ENCODE measurements around the gene MED13L. TPM values are rescaled to one million over a fixed set of nuclear protein-coding genes. Genes with fewer than 3 reads are reported as not detected.

The MED13L gene
- total RNA-seq, 1 donor from 2014 or later, result 97.7 TPM

- peaks cover 9% of the 10 kb centered on the region for H3K9me3 Mint-ChIP-seq
- DNase-seq (ENCODE audit: extremely low spot score, unreplicated experiment), result no peak
These were observed 175.5 kb downstream of the MED13L start for GRCh38 chr12:116101991-116102390.

GRCh38 chr12:116099652-116100432, 177.7 kb downstream of the MED13L start:
- Mint-ChIP-seq H3K9me3 (no peaks in the 10 kb centered on the region), H3K27me3 (no peaks in the 10 kb centered on the region), H3K4me1 (ENCODE audit: unreplicated experiment) (peaks cover 17% of the 10 kb centered on the region), H3K4me3 (no peak overlapping the region), H3K36me3 (peaks cover 8% of the 10 kb centered on the region), H3K27ac (no peak overlapping the region)
- no peak for DNase-seq (ENCODE audit: extremely low spot score, unreplicated experiment)
- no peak for TF ChIP-seq CTCF (conservative IDR thresholded peaks at IDR 0.05)

More at GRCh38 chr12:116101991-116102390, 175.5 kb downstream of the MED13L start:
- Mint-ChIP-seq H3K4me3 (no peak overlapping the region), H3K27ac (no peak overlapping the region), H3K36me3 (peaks cover 17% of the 10 kb centered on the region), H3K4me1 (ENCODE audit: unreplicated experiment) (peaks cover 24% of the 10 kb centered on the region), H3K27me3 (no peaks in the 10 kb centered on the region)
- no peak for TF ChIP-seq CTCF (conservative IDR thresholded peaks at IDR 0.05)

- no peaks in the 10 kb centered on the region for H3K36me3 Mint-ChIP-seq
- no peak overlapping the region for H3K27ac Mint-ChIP-seq
- DNase-seq (ENCODE audit: extremely low spot score, unreplicated experiment), result no peak
- peaks cover 22% of the 10 kb centered on the region for H3K4me1 Mint-ChIP-seq (ENCODE audit: unreplicated experiment)
- H3K9me3 Mint-ChIP-seq, result no peaks in the 10 kb centered on the region
- no peak overlapping the region for H3K4me3 Mint-ChIP-seq
- no peaks in the 10 kb centered on the region for H3K27me3 Mint-ChIP-seq
- TF ChIP-seq CTCF (conservative IDR thresholded peaks at IDR 0.05), result no peak
These were observed 180.6 kb downstream of the MED13L start for GRCh38 chr12:116096874-116097273.

GRCh38 chr12:116094475-116094874, 183.0 kb downstream of the MED13L start:
- Mint-ChIP-seq H3K9me3 (no peaks in the 10 kb centered on the region), H3K4me1 (ENCODE audit: unreplicated experiment) (peaks cover 23% of the 10 kb centered on the region), H3K4me3 (no peak overlapping the region), H3K27me3 (no peaks in the 10 kb centered on the region), H3K27ac (no peak overlapping the region), H3K36me3 (peaks cover 13% of the 10 kb centered on the region)
- DNase-seq (ENCODE audit: extremely low spot score, unreplicated experiment), result no peak
- no peak for TF ChIP-seq CTCF (conservative IDR thresholded peaks at IDR 0.05)

- Mint-ChIP-seq H3K4me1 (ENCODE audit: unreplicated experiment) (peaks cover 17% of the 10 kb centered on the region), H3K36me3 (peaks cover 13% of the 10 kb centered on the region), H3K27ac (no peak overlapping the region), H3K27me3 (no peaks in the 10 kb centered on the region), H3K9me3 (no peaks in the 10 kb centered on the region), H3K4me3 (no peak overlapping the region)
- no peak for TF ChIP-seq CTCF (conservative IDR thresholded peaks at IDR 0.05)
- no peak for DNase-seq (ENCODE audit: extremely low spot score, unreplicated experiment)
These were observed 183.6 kb downstream of the MED13L start for GRCh38 chr12:116093915-116094314.

Measured in type B pancreatic cell (in vitro differentiated cells).